SK-N-SH treated with all-trans-retinoic acid at 6 μM for 48 hours (cell line): ENCODE data around the gene USP38.

ENCODE experiments used
- ATAC-seq: fragments of 200-7000 bp; cut with Tn5 transposase; 3 replicates; pipeline ENCODE4 v1.9.1; 2020; ENCODE audit warnings: mild to moderate bottlenecking, moderate library complexity
- BACH2 ChIP-seq: fragments of 250-450 bp; sonication (Bioruptor Pico); IDR thresholded peaks from 2 replicates; pipeline ENCODE4 v1.9.0; 2021; ENCODE audit warnings: mild to moderate bottlenecking, borderline replicate concordance
- CSDC2 ChIP-seq: fragments of 250-450 bp; sonication (Bioruptor Pico); IDR thresholded peaks from 2 replicates; pipeline ENCODE4 v1.5.0; 2020; ENCODE audit warnings: mild to moderate bottlenecking, moderate library complexity
- ESRRG ChIP-seq: fragments of 250-450 bp; sonication (Bioruptor Pico); IDR thresholded peaks from 2 replicates; pipeline ENCODE4 v1.6.1; 2021; ENCODE audit warnings: mild to moderate bottlenecking
- GLIS3 ChIP-seq: fragments of 250-450 bp; sonication (Bioruptor Pico); IDR thresholded peaks from 2 replicates; pipeline ENCODE4 v1.5.0; 2020; ENCODE audit warnings: mild to moderate bottlenecking, moderate library complexity
- ISL1 ChIP-seq: fragments of 250-450 bp; sonication (Bioruptor Pico); IDR thresholded peaks from 2 replicates; pipeline ENCODE4 v2.1.2; 2022; ENCODE audit warnings: mild to moderate bottlenecking, moderate library complexity
- OSR1 ChIP-seq: fragments of 250-450 bp; sonication (Bioruptor Pico); IDR thresholded peaks from 2 replicates; pipeline ENCODE4 v1.8.0; 2022; ENCODE audit warnings: moderate library complexity, mild to moderate bottlenecking, inconsistent platforms
- PPARA ChIP-seq: fragments of 250-450 bp; sonication (Bioruptor Pico); IDR thresholded peaks from 2 replicates; pipeline ENCODE4 v1.5.0; 2020; ENCODE audit warnings: mild to moderate bottlenecking, borderline replicate concordance
- RARB ChIP-seq: fragments of 250-450 bp; sonication (Bioruptor Pico); IDR thresholded peaks from 2 replicates; pipeline ENCODE4 v1.8.0; 2021; ENCODE audit warnings: mild to moderate bottlenecking, moderate library complexity
- SNAI2 ChIP-seq: fragments of 250-450 bp; sonication (Bioruptor Pico); IDR thresholded peaks from 2 replicates; pipeline ENCODE4 v1.5.0; 2020; ENCODE audit warnings: mild to moderate bottlenecking, moderate library complexity
- TCF4 ChIP-seq: fragments of 250-450 bp; sonication (Bioruptor Pico); IDR thresholded peaks from 2 replicates; pipeline ENCODE4 v1.8.0; 2021; ENCODE audit warnings: mild to moderate bottlenecking, moderate library complexity, borderline replicate concordance
- TOX ChIP-seq: fragments of 250-450 bp; sonication (Bioruptor Pico); IDR thresholded peaks from 2 replicates; pipeline ENCODE4 v1.8.0; 2021; ENCODE audit warnings: mild to moderate bottlenecking, moderate library complexity, borderline replicate concordance
- ZC3H10 ChIP-seq: fragments of 250-450 bp; sonication (Bioruptor Pico); IDR thresholded peaks from 2 replicates; pipeline ENCODE4 v1.5.1; 2021; ENCODE audit warnings: mild to moderate bottlenecking, moderate library complexity
- ZFP3 ChIP-seq: fragments of 250-450 bp; sonication (Bioruptor Pico); IDR thresholded peaks from 2 replicates; pipeline ENCODE4 v1.5.0; 2020; ENCODE audit warnings: mild to moderate bottlenecking, moderate library complexity
- ZFP30 ChIP-seq: fragments of 450-650 bp; formaldehyde crosslinking; IDR thresholded peaks from 2 replicates; pipeline ENCODE4 v1.5.0; 2022; ENCODE audit warnings: mild to moderate bottlenecking, moderate library complexity
- ZNF70 ChIP-seq: fragments of 450-650 bp; formaldehyde crosslinking; IDR thresholded peaks from 2 replicates; pipeline ENCODE4 v1.5.0; 2020; ENCODE audit warnings: mild to moderate bottlenecking, moderate library complexity
- ZNF8 ChIP-seq: fragments of 450-650 bp; formaldehyde crosslinking; IDR thresholded peaks from 2 replicates; pipeline ENCODE4 v1.5.0; 2020; ENCODE audit warnings: mild to moderate bottlenecking, moderate library complexity
- TF ChIP-seq, protein P1 (sequence below): fragments of 250-450 bp; sonication (Bioruptor Pico); IDR thresholded peaks from 2 replicates; pipeline ENCODE4 v1.5.1; 2021; ENCODE audit warnings: mild to moderate bottlenecking, moderate library complexity
- TF ChIP-seq, protein P2 (sequence below): fragments of 250-450 bp; sonication (Bioruptor Pico); IDR thresholded peaks from 2 replicates; pipeline ENCODE4 v1.5.0; 2020; ENCODE audit warnings: mild to moderate bottlenecking, moderate library complexity
- TF ChIP-seq, protein P3 (sequence below): fragments of 250-450 bp; sonication (Bioruptor Pico); IDR thresholded peaks from 2 replicates; pipeline ENCODE4 v1.5.1; 2020; ENCODE audit warnings: low read depth, mild to moderate bottlenecking, moderate library complexity
- TF ChIP-seq, protein P4 (sequence below): fragments of 250-450 bp; sonication (Bioruptor Pico); IDR thresholded peaks from 2 replicates; pipeline ENCODE4 v1.8.0; 2021; ENCODE audit warnings: low read depth, mild to moderate bottlenecking, moderate library complexity, borderline replicate concordance

The USP38 gene

DNA sequence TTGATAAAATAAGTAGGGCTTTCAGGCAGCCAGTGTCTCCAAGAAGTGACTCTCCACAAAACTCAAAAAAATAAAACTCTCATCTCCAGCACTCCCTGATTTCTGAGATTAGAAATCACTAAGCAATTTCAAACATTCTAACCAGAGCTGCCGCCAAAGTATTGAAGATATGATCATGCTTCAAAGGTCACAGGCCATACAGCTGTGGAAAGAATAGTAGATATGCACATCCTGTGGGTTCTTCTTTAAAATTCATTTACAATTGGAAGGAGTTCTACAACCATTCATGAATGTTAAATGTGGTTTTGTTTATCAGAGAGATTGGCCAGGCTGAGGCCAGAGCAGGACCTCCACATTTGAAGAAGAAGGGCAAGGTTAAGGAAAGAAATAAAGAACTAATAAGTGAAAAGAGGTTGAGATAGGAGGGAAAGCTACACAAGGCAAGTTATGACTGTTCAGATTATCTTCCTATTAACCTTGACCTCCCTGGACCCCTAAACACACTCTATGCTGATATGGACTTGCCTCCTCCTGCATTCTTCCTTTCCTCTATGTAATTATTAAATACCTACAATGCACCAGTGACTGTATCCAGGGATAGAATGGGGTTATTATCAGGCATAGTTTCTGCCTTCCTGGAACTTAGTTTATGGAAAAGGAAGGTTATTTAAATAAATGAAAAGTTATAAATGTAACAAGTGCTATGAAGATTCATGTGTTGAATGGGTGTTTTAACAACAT lies 56.4 kb downstream of the USP38 start:
- no peak for ATAC-seq
- TF ChIP-seq GLIS3 (CRISPR knock-in tag) (no peak), TOX (no peak), CSDC2 (CRISPR knock-in tag) (no peak)
- TF ChIP-seq, all 23 proteins: peak for 0

DNA sequence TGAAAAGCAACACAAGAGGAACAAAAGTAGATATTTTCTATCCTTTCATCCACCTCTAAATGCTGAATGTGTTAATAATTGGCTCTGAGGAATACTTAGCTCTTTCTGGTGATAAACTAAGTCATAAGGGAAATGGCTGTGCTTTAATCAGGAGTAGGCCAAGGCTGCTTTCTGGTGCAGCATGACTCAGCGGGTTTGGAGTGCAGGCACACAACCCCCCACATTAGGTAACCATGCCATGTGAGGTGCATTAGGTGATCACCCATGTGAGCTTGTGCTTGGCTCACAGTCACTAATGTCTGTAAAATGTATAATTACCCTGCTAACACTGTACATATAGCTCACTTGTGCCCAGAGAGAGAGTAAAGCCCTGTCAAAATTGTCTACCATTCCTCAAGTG lies 57.2 kb downstream of the USP38 start:
- no peak for TF ChIP-seq SNAI2 (CRISPR knock-in tag)
- no peak for TF ChIP-seq TOX
- no peak for TF ChIP-seq ZFP30 (CRISPR knock-in tag)
- no peak for TF ChIP-seq ZC3H10 (CRISPR knock-in tag)
- ATAC-seq = no peak

DNA sequence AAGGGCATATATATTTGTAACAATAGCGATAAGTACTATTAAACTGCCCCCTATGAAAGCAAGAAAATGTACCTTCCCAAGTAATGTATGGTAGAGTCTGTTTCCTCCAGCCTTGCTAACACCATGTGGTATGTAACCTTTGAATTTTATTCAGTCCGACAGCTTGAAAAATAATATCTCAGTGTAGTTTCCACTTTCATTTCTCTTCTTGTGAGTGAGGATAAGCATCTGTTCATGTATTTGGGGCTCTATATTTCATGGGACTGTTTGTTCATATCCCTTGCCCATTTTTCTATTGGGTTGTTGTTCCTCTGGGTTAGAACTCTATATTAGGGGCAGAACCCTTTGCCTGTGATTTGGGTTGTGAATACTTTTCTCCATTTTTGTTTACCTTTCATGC lies 58.3 kb downstream of the USP38 start:
- peak; percentile 36; the same call in 1 of the 3 replicates for ATAC-seq
- no peak for TF ChIP-seq ISL1 (CRISPR knock-in tag)
- TF ChIP-seq, protein P1, sequence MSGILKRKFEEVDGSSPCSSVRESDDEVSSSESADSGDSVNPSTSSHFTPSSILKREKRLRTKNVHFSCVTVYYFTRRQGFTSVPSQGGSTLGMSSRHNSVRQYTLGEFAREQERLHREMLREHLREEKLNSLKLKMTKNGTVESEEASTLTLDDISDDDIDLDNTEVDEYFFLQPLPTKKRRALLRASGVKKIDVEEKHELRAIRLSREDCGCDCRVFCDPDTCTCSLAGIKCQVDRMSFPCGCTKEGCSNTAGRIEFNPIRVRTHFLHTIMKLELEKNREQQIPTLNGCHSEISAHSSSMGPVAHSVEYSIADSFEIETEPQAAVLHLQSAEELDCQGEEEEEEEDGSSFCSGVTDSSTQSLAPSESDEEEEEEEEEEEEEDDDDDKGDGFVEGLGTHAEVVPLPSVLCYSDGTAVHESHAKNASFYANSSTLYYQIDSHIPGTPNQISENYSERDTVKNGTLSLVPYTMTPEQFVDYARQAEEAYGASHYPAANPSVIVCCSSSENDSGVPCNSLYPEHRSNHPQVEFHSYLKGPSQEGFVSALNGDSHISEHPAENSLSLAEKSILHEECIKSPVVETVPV (CRISPR knock-in tag) = no peak
- no peak for TF ChIP-seq PPARA (CRISPR knock-in tag)
- no peak for TF ChIP-seq OSR1 (CRISPR knock-in tag)
- no peak for TF ChIP-seq ZFP3
- TF ChIP-seq BACH2 (CRISPR knock-in tag) = no peak
- TF ChIP-seq ESRRG (CRISPR knock-in tag) = no peak
- TF ChIP-seq, protein P2, sequence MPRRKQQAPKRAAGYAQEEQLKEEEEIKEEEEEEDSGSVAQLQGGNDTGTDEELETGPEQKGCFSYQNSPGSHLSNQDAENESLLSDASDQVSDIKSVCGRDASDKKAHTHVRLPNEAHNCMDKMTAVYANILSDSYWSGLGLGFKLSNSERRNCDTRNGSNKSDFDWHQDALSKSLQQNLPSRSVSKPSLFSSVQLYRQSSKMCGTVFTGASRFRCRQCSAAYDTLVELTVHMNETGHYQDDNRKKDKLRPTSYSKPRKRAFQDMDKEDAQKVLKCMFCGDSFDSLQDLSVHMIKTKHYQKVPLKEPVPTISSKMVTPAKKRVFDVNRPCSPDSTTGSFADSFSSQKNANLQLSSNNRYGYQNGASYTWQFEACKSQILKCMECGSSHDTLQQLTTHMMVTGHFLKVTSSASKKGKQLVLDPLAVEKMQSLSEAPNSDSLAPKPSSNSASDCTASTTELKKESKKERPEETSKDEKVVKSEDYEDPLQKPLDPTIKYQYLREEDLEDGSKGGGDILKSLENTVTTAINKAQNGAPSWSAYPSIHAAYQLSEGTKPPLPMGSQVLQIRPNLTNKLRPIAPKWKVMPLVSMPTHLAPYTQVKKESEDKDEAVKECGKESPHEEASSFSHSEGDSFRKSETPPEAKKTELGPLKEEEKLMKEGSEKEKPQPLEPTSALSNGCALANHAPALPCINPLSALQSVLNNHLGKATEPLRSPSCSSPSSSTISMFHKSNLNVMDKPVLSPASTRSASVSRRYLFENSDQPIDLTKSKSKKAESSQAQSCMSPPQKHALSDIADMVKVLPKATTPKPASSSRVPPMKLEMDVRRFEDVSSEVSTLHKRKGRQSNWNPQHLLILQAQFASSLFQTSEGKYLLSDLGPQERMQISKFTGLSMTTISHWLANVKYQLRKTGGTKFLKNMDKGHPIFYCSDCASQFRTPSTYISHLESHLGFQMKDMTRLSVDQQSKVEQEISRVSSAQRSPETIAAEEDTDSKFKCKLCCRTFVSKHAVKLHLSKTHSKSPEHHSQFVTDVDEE (CRISPR knock-in tag) = no peak
- no peak for TF ChIP-seq ZNF70
- TF ChIP-seq ZNF8 (CRISPR knock-in tag) = no peak
- TF ChIP-seq, protein P3, sequence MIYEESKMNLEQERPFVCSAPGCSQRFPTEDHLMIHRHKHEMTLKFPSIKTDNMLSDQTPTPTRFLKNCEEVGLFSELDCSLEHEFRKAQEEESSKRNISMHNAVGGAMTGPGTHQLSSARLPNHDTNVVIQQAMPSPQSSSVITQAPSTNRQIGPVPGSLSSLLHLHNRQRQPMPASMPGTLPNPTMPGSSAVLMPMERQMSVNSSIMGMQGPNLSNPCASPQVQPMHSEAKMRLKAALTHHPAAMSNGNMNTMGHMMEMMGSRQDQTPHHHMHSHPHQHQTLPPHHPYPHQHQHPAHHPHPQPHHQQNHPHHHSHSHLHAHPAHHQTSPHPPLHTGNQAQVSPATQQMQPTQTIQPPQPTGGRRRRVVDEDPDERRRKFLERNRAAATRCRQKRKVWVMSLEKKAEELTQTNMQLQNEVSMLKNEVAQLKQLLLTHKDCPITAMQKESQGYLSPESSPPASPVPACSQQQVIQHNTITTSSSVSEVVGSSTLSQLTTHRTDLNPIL (CRISPR knock-in tag) = no peak
- TF ChIP-seq ZFP30 (CRISPR knock-in tag) = no peak
- no peak for TF ChIP-seq SNAI2 (CRISPR knock-in tag)
- no peak for TF ChIP-seq GLIS3 (CRISPR knock-in tag)
- no peak for TF ChIP-seq CSDC2 (CRISPR knock-in tag)
- TF ChIP-seq, protein P4, sequence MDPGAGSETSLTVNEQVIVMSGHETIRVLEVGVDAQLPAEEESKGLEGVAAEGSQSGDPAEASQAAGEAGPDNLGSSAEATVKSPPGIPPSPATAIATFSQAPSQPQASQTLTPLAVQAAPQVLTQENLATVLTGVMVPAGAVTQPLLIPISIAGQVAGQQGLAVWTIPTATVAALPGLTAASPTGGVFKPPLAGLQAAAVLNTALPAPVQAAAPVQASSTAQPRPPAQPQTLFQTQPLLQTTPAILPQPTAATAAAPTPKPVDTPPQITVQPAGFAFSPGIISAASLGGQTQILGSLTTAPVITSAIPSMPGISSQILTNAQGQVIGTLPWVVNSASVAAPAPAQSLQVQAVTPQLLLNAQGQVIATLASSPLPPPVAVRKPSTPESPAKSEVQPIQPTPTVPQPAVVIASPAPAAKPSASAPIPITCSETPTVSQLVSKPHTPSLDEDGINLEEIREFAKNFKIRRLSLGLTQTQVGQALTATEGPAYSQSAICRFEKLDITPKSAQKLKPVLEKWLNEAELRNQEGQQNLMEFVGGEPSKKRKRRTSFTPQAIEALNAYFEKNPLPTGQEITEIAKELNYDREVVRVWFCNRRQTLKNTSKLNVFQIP = no peak
- TF ChIP-seq TOX = no peak

DNA sequence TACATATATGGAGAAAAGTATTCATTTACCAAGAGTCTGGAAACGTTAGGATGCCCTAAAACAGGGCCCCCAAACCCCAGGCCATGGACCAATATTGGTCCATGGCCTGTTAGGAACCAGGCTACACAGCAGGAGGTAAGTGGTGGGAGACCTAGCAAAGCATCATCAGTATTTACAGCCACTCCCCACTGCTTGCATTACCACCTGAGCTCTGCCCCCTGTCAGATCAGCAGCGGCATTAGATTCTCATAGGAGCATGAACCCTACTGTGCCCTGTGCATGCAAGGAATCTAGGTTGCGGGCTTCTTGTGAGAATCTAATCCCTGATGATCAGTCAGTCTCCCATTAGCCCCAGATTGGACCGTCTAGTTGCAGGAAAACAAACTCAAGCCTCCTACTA lies 62.3 kb downstream of the USP38 start:
- no peak for ATAC-seq
- TF ChIP-seq ZNF70 (no peak), PPARA (CRISPR knock-in tag) (no peak), ZFP30 (CRISPR knock-in tag) (no peak), CSDC2 (CRISPR knock-in tag) (no peak), BACH2 (CRISPR knock-in tag) (no peak), TCF4 (CRISPR knock-in tag) (no peak)

DNA sequence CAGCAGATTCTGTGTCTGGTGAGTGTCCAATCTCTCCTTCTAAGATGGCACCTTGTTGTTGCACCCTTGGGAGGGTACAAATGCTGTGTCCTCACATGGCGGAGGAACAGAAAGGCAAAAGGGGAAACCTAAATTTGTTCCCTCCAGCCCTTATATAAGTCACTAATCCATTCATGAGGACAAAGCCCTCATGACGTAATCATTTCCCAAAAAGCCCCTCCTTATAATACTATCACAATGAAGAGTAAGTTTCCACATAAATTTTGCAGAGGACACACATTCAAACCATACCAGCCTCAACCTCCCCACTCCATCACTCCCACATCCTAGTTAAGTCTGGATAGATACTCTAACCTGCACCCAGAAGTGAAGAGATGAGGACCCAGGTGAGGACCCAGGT lies 63.1 kb downstream of the USP38 start:
- TF ChIP-seq RARB (CRISPR knock-in tag) = no peak
- TF ChIP-seq, protein P2 (CRISPR knock-in tag) = no peak
- TF ChIP-seq, protein P3 (CRISPR knock-in tag) = no peak

More for the DNA sequence above, 63.1 kb downstream of the USP38 start:
- no peak for ATAC-seq
